Activated CD4-positive, alpha-beta T cell treated with anti-CD3 and anti-CD28 coated beads, Interleukin-2, amount 50 U/mL, for 24 hours (primary cell): ENCODE measurements around the gene CSAG1.
"Not testable (repeated sequence)": the region's sequence is repeated elsewhere in the genome, so short reads cannot be mapped to it uniquely, and the experiment has no call there.

Experiments used
- DNase-seq, 2 donors: peaks; one replicate each; pipeline ENCODE4 v3.0.0-alpha.2; 2020; ENCODE audit warnings: low read depth in 1 of 2, low spot score in 1 of 2

Gene CSAG1

DNA sequence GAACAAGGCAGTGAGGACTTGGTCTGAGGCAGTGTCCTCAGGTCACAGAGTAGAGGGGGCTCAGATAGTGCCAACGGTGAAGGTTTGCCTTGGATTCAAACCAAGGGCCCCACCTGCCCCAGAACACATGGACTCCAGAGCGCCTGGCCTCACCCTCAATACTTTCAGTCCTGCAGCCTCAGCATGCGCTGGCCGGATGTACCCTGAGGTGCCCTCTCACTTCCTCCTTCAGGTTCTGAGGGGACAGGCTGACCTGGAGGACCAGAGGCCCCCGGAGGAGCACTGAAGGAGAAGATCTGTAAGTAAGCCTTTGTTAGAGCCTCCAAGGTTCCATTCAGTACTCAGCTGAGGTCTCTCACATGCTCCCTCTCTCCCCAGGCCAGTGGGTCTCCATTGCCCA lies 33.1 kb downstream of the CSAG1 start:
- not testable (repeated sequence) for DNase-seq

DNA sequence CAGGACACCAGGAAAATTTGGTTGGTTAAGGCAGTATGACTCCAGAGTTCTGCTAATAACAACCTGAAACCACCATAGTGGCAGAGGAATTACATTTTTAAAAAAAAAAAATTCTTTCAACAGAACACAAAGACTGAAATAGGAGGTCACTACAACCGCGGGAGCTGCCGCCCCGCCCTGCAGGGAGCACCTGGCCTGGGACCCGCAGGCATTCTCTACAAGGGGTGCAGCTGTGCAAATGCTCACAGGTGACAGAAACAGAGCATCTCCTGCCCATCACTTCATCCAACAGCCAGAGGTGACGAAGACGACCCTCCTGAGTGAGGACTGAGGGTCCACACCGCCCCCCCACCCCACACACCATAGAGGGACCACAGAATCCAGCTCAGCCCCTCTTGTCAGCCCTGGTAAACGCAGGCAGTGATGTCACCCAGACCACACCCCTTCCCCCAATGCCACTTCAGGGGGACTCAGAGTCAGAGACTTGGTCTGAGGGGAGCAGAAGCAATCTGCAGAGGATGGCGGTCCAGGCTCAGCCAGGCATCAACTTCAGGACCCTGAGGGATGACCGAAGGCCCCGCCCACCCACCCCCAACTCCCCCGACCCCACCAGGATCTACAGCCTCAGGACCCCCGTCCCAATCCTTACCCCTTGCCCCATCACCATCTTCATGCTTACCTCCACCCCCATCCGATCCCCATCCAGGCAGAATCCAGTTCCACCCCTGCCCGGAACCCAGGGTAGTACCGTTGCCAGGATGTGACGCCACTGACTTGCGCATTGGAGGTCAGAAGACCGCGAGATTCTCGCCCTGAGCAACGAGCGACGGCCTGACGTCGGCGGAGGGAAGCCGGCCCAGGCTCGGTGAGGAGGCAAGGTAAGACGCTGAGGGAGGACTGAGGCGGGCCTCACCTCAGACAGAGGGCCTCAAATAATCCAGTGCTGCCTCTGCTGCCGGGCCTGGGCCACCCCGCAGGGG lies 35.3 kb downstream of the CSAG1 start, which contains the start of gene MAGEA3:
Gene MAGEA3, plus strand, starts transcription at position 843 of the 980 bp plus-strand sequence. CDS start 2,039 bp downstream, outside the sequence.
- not testable (repeated sequence) for DNase-seq

DNA sequence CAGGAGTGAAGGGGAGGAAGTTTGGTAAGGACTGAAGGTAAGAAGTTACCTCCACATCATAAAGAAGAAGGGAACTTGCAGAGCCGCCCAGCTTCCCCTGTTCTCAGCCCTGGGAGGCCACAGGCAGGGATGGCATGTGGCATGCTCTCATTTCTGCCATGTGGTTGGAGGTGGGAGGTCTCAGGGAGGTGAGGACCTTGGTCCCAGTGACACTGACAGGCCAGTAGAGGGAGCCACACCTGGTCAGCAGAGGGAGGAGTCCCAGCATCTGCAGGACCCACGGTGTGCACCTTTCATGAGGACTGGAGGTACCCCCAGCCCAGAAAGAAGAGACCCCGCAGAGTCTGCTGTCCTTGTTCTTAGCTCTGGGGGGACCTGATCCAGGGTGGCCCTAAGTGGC lies 52.5 kb downstream of the CSAG1 start:
- not testable (repeated sequence) for DNase-seq
